ENCODE results near the gene POP7. TPM values are rescaled to one million over a fixed set of nuclear protein-coding genes. Genes with fewer than 3 reads are reported as not detected.

The POP7 gene
- total RNA-seq (2022; extraction: Qiagen RNA extraction; ENCODE audit: low read depth), result 77.8 to 102 TPM (median 101 TPM) in 5 replicates

GRCh38 chr7:100705753-100706671 lies at the start of gene POP7:
Gene POP7, plus strand, starts transcription at chr7:100706121. Its CDS starts 710 bp downstream, at chr7:100706831.

GRCh38 chr7:100673302-100673941 lies 32.5 kb upstream of the POP7 start, which contains the start of gene GNB2:
Gene GNB2, plus strand, starts transcription at chr7:100673740. Its CDS starts 2,526 bp downstream, at chr7:100676266.

GRCh38 chr7:100694098-100694745 lies 11.7 kb upstream of the POP7 start, which contains the start of gene GIGYF1:
Gene GIGYF1, minus strand, starts transcription at chr7:100694250. Its CDS starts 6,012 bp downstream, at chr7:100688238.

GRCh38 chr7:100720279-100720670 lies 14.4 kb downstream of the POP7 start, which contains the start of gene EPO:
Gene EPO, plus strand, starts transcription at chr7:100720468. Its CDS starts 513 bp downstream, at chr7:100720981.

Other genes with a start within 250 kb of the POP7 start
- 0.21 to 0.98 TPM (median 0.66 TPM) in 5 replicates for gene SPACDR, start 241.9 kb upstream of the POP7 start, total RNA-seq (2022; extraction: Qiagen RNA extraction; ENCODE audit: low read depth)
- 27.2 to 39.5 TPM (median 29.3 TPM) in 5 replicates for gene TSC22D4, start 226.9 kb upstream of the POP7 start, total RNA-seq (2022; extraction: Qiagen RNA extraction; ENCODE audit: low read depth)
- gene NYAP1, start 222.2 kb upstream of the POP7 start, total RNA-seq (2022; extraction: Qiagen RNA extraction; ENCODE audit: low read depth), result 0.64 to 1.6 TPM (median 1.2 TPM) in 5 replicates
- 9.7 to 15.0 TPM (median 14.0 TPM) in 5 replicates for gene AGFG2, start 166.9 kb upstream of the POP7 start, total RNA-seq (2022; extraction: Qiagen RNA extraction; ENCODE audit: low read depth)
- gene SAP25, start 132.2 kb upstream of the POP7 start, total RNA-seq (2022; extraction: Qiagen RNA extraction; ENCODE audit: low read depth), result 0.42 to 0.76 TPM (median 0.55 TPM) in 3 of 5 replicates, not detected in the others
- gene LRCH4, start 120.0 kb upstream of the POP7 start, total RNA-seq (2022; extraction: Qiagen RNA extraction; ENCODE audit: low read depth), result 8.9 to 16.3 TPM (median 13.9 TPM) in 5 replicates
- gene FBXO24, start 119.8 kb upstream of the POP7 start, total RNA-seq (2022; extraction: Qiagen RNA extraction; ENCODE audit: low read depth), result 0.21 to 0.27 TPM (median 0.27 TPM) in 3 of 5 replicates, not detected in the others
- 6.7 to 10.7 TPM (median 9.0 TPM) in 5 replicates for gene PCOLCE, start 103.8 kb upstream of the POP7 start, total RNA-seq (2022; extraction: Qiagen RNA extraction; ENCODE audit: low read depth)
- 14.6 to 22.8 TPM (median 18.4 TPM) in 5 replicates for gene MOSPD3, start 93.6 kb upstream of the POP7 start, total RNA-seq (2022; extraction: Qiagen RNA extraction; ENCODE audit: low read depth)
- 2.0 to 3.3 TPM (median 3.0 TPM) in 5 replicates for gene TFR2, start 64.6 kb upstream of the POP7 start, total RNA-seq (2022; extraction: Qiagen RNA extraction; ENCODE audit: low read depth)
- gene ACTL6B, start 49.7 kb upstream of the POP7 start, total RNA-seq (2022; extraction: Qiagen RNA extraction; ENCODE audit: low read depth), result not detected in 5 replicates
- 163 to 268 TPM (median 240 TPM) in 5 replicates for gene GNB2, start 32.4 kb upstream of the POP7 start, total RNA-seq (2022; extraction: Qiagen RNA extraction; ENCODE audit: low read depth)
- 13.1 to 21.3 TPM (median 18.9 TPM) in 5 replicates for gene GIGYF1, start 11.9 kb upstream of the POP7 start, total RNA-seq (2022; extraction: Qiagen RNA extraction; ENCODE audit: low read depth)
- gene EPO, start 14.3 kb downstream of the POP7 start, total RNA-seq (2022; extraction: Qiagen RNA extraction; ENCODE audit: low read depth), result 0.07 to 0.23 TPM in 2 of 5 replicates, not detected in the others
- gene ZAN, start 27.5 kb downstream of the POP7 start, total RNA-seq (2022; extraction: Qiagen RNA extraction; ENCODE audit: low read depth), result not detected in 5 replicates
- gene EPHB4, start 121.4 kb downstream of the POP7 start, total RNA-seq (2022; extraction: Qiagen RNA extraction; ENCODE audit: low read depth), result 36.4 to 45.6 TPM (median 43.7 TPM) in 5 replicates
- 11.0 to 15.9 TPM (median 13.4 TPM) in 5 replicates for gene SLC12A9, start 146.6 kb downstream of the POP7 start, total RNA-seq (2022; extraction: Qiagen RNA extraction; ENCODE audit: low read depth)
- gene TRIP6, start 161.3 kb downstream of the POP7 start, total RNA-seq (2022; extraction: Qiagen RNA extraction; ENCODE audit: low read depth), result 40.0 to 57.6 TPM (median 56.1 TPM) in 5 replicates
- 117 to 160 TPM (median 136 TPM) in 5 replicates for gene SRRT, start 169.0 kb downstream of the POP7 start, total RNA-seq (2022; extraction: Qiagen RNA extraction; ENCODE audit: low read depth)
- 3.5 to 7.4 TPM (median 5.7 TPM) in 5 replicates for gene UFSP1, start 183.6 kb downstream of the POP7 start, total RNA-seq (2022; extraction: Qiagen RNA extraction; ENCODE audit: low read depth)
- gene ACHE, start 189.8 kb downstream of the POP7 start, total RNA-seq (2022; extraction: Qiagen RNA extraction; ENCODE audit: low read depth), result 1.4 to 2.5 TPM (median 2.2 TPM) in 5 replicates
- 10.0 to 17.6 TPM (median 16.9 TPM) in 5 replicates for gene MUC3A, start 243.4 kb downstream of the POP7 start, total RNA-seq (2022; extraction: Qiagen RNA extraction; ENCODE audit: low read depth)